ENCODE data around the gene BCL2.

The BCL2 gene

DNA sequence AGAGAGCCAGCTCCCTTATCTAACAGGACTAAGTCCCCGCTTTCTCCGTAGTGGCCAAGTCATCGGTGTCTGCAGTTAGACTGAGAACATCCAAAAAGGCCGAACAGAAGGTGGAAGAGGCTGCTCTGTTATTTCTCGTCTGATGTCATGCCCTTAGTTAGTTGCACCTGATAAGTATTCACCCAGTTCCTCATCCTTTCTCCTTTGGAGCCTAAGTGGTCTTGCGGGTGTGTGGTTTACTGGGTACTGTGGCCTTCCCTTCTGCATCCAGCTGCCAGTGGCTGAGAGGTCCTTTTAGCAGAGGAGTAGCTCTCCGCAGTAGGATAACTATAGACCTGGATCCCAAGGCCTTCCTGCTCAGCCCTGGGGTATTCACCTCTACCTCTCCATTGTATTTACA is 211.6 kb downstream of the BCL2 start:
- DNase-seq (ENCODE audit: low spot score), result no peak
- in situ Hi-C loops (cut with MboI; ENCODE audit: low sequenced_read_pairs, unreplicated experiment), result no loop called here
- TF ChIP-seq, protein P1, sequence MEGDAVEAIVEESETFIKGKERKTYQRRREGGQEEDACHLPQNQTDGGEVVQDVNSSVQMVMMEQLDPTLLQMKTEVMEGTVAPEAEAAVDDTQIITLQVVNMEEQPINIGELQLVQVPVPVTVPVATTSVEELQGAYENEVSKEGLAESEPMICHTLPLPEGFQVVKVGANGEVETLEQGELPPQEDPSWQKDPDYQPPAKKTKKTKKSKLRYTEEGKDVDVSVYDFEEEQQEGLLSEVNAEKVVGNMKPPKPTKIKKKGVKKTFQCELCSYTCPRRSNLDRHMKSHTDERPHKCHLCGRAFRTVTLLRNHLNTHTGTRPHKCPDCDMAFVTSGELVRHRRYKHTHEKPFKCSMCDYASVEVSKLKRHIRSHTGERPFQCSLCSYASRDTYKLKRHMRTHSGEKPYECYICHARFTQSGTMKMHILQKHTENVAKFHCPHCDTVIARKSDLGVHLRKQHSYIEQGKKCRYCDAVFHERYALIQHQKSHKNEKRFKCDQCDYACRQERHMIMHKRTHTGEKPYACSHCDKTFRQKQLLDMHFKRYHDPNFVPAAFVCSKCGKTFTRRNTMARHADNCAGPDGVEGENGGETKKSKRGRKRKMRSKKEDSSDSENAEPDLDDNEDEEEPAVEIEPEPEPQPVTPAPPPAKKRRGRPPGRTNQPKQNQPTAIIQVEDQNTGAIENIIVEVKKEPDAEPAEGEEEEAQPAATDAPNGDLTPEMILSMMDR (IDR thresholded peaks at IDR 0.05; ENCODE audit: borderline replicate concordance, control extremely low read depth, extremely low read depth, insufficient read depth, missing control alignments), result no peak

GRCh38 chr18:63107171-63107845 is 212.3 kb downstream of the BCL2 start:
- DNase-seq (ENCODE audit: low spot score), result peak; percentile 52
- in situ Hi-C loops (cut with MboI; ENCODE audit: low sequenced_read_pairs, unreplicated experiment), result no loop called here

DNA sequence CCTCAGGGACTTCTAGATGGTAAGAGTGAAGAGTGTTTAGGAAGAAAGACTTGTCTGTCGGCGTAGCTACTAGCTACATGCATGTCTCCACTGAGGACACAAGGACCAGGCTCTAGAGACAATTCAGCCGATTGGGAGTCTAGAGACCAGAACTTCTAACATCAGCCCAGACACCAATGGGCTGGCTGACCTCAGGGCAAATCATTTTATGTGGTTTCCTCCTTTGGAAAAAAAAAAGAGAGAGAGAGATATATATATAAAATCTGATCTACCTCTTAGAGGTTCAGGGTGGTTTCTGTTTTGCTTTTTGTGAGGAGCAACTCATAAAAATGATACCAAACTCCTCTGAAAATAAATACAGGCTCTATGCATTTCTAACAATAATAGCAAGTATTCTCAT is 212.8 kb downstream of the BCL2 start:
- in situ Hi-C loops (cut with MboI; ENCODE audit: low sequenced_read_pairs, unreplicated experiment), result no loop called here
- TF ChIP-seq, protein P1 (IDR thresholded peaks at IDR 0.05; ENCODE audit: borderline replicate concordance, control extremely low read depth, extremely low read depth, insufficient read depth, missing control alignments), result no peak
- peak; percentile 50 for DNase-seq (ENCODE audit: low spot score)

More at GRCh38 chr18:63107171-63107845, 212.3 kb downstream of the BCL2 start:
- TF ChIP-seq, protein P1 (IDR thresholded peaks at IDR 0.05; ENCODE audit: borderline replicate concordance, control extremely low read depth, extremely low read depth, insufficient read depth, missing control alignments), result no peak

DNA sequence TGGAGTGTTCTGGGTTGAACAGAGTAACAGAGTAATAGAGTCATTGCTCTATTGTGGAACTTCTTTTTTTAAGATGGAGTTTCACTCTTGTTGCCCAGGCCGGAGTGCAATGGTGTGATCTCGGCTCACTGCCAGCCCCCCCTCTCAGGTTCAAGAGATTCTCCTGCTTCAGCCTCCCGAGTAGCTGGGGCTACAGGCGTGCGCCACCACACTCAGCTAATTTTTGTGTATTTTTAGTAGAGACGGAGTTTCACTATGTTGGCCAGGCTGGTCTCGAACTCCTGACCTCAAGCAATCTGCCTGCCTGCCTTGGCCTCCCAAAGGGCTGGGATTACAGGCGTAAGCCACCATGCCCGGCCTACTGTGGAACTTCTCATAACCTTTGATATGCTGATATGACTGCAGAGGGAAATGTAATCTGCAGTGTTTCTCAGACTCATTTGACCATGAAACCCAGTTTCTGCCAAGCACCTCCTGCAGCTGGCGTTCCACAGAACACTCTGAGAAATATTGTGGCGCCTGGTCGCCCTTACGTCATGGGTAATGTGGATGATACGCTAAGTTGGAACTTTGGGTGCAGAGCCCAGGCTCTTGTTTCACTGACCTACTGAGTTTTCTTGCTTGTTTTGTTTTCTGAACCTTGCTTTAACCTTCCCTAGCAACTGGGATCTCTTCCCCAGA is 213.8 kb downstream of the BCL2 start:
- in situ Hi-C loops (cut with MboI; ENCODE audit: low sequenced_read_pairs, unreplicated experiment), result no loop called here
- peak; percentile 58 for DNase-seq (ENCODE audit: low spot score)
- TF ChIP-seq, protein P1 (IDR thresholded peaks at IDR 0.05; ENCODE audit: borderline replicate concordance, control extremely low read depth, extremely low read depth, insufficient read depth, missing control alignments), result no peak

GRCh38 chr18:63104868-63105267 is 214.7 kb downstream of the BCL2 start:
- no peak for DNase-seq (ENCODE audit: low spot score)
- TF ChIP-seq, protein P1 (IDR thresholded peaks at IDR 0.05; ENCODE audit: borderline replicate concordance, control extremely low read depth, extremely low read depth, insufficient read depth, missing control alignments), result no peak
- in situ Hi-C loops (cut with MboI; ENCODE audit: low sequenced_read_pairs, unreplicated experiment), result no loop called here

GRCh38 chr18:63102941-63103744 is 216.4 kb downstream of the BCL2 start:
- in situ Hi-C loops (cut with MboI; ENCODE audit: low sequenced_read_pairs, unreplicated experiment), result no loop called here

More at GRCh38 chr18:63102941-63103744, 216.4 kb downstream of the BCL2 start:
- TF ChIP-seq, protein P1 (IDR thresholded peaks at IDR 0.05; ENCODE audit: borderline replicate concordance, control extremely low read depth, extremely low read depth, insufficient read depth, missing control alignments), result no peak
- DNase-seq (ENCODE audit: low spot score), result no peak
